Neural progenitor cell (in vitro differentiated cells): ENCODE results near the gene COL7A1. TPM values are rescaled to one million over a fixed set of nuclear protein-coding genes. Genes with fewer than 3 reads are reported as not detected.

Experiments
- DNase-seq: peaks from one replicate; pipeline ENCODE4 v3.0.0-alpha.2; 2016; ENCODE audit warnings: low spot score
- H2AFZ ChIP-seq: fragments of 200-600 bp; sonication (generic); replicated peaks from 2 replicates; pipeline ENCODE4 v1.6.1; 2016; ENCODE audit warnings: antibody characterized with exemption
- H3F3A ChIP-seq: fragments of 200-600 bp; sonication (generic); 2 replicates; pipeline ENCODE4 v1.6.1; 2016; ENCODE audit warnings: antibody characterized with exemption, low read depth
- H3K27ac ChIP-seq: fragments of 200-600 bp; sonication (generic); 2 replicates; pipeline ENCODE4 v1.5.1; 2016; ENCODE audit warnings: mild to moderate bottlenecking
- H3K27me3 ChIP-seq: fragments of 200-600 bp; sonication (generic); 2 replicates; pipeline ENCODE4 v1.6.1; 2016; ENCODE audit warnings: mild to moderate bottlenecking, moderate library complexity
- H3K36me3 ChIP-seq: fragments of 200-600 bp; sonication (generic); 2 replicates; pipeline ENCODE4 v1.5.1; 2016
- H3K4me1 ChIP-seq: fragments of 200-600 bp; sonication (generic); 2 replicates; pipeline ENCODE4 v1.6.1; 2016; ENCODE audit warnings: mixed run types
- H3K4me2 ChIP-seq: fragments of 200-600 bp; sonication (generic); 2 replicates; pipeline ENCODE4 v1.6.1; 2016
- H3K4me3 ChIP-seq: fragments of 200-600 bp; sonication (generic); 2 replicates; pipeline ENCODE4 v1.5.1; 2016
- H3K79me2 ChIP-seq: fragments of 200-600 bp; sonication (generic); 2 replicates; pipeline ENCODE4 v1.6.1; 2016; ENCODE audit warnings: low read depth
- H3K9ac ChIP-seq: fragments of 200-600 bp; sonication (generic); 2 replicates; pipeline ENCODE4 v1.6.1; 2016
- H3K9me3 ChIP-seq: fragments of 200-600 bp; sonication (generic); 2 replicates; pipeline ENCODE4 v1.5.1; 2016; ENCODE audit warnings: low read depth
- H4K20me1 ChIP-seq: fragments of 200-600 bp; sonication (generic); 2 replicates; pipeline ENCODE4 v1.6.1; 2016; ENCODE audit warnings: low read depth
- H3K27ac Mint-ChIP-seq: 3 replicates; pipeline ENCODE4 v1.8.0; 2021; ENCODE audit warnings: mixed read lengths
- H3K27me3 Mint-ChIP-seq: 2 replicates; pipeline ENCODE4 v1.8.0; 2022; ENCODE audit warnings: low read depth, mild to moderate bottlenecking, inconsistent platforms, moderate library complexity, mixed read lengths; ENCODE audit not compliant: insufficient read depth
- H3K36me3 Mint-ChIP-seq: 3 replicates; pipeline ENCODE4 v1.8.0; 2021; ENCODE audit warnings: mixed read lengths
- H3K4me1 Mint-ChIP-seq: 3 replicates; pipeline ENCODE4 v1.8.0; 2021; ENCODE audit warnings: mixed read lengths
- H3K4me3 Mint-ChIP-seq: 3 replicates; pipeline ENCODE4 v1.8.0; 2021; ENCODE audit warnings: mild to moderate bottlenecking, moderate library complexity, mixed read lengths
- H3K9me3 Mint-ChIP-seq: 3 replicates; pipeline ENCODE4 v1.8.0; 2020; ENCODE audit warnings: mixed read lengths
- EZH2 ChIP-seq: fragments of 200-600 bp; sonication (generic); IDR thresholded peaks from 2 replicates; pipeline ENCODE4 v1.6.1; 2017; ENCODE audit warnings: antibody characterized with exemption, mild to moderate bottlenecking, moderate library complexity
- EZH2phosphoT487 ChIP-seq: fragments of 200-600 bp; sonication (generic); IDR thresholded peaks from 2 replicates; pipeline ENCODE4 v1.6.1; 2017; ENCODE audit warnings: antibody characterized with exemption
- total RNA-seq: library from RNA; depleted of rRNA; stranded (reverse); fragments of >200 nt; gene quantifications from 2 replicates; pipeline ENCODE4 v1.2.3, GENCODE V29; 2015; ENCODE audit warnings: low replicate concordance
- TF ChIP-seq, protein P1 (sequence below): fragments of 200-600 bp; sonication (generic); IDR thresholded peaks from 2 replicates; pipeline ENCODE4 v1.5.1; 2017; ENCODE audit warnings: antibody characterized with exemption, mild to moderate bottlenecking

Gene COL7A1
- total RNA-seq, 1 donor from 2014 or later = 3.0 TPM

GRCh38 chr3:48594417-48595049, 596 bp downstream of the COL7A1 start:
- Mint-ChIP-seq H3K4me3 (no peak overlapping the region), H3K4me1 (peaks cover 13% of the 10 kb centered on the region), H3K9me3 (no peaks in the 10 kb centered on the region), H3K27me3 (peaks cover 11% of the 10 kb centered on the region), H3K27ac (no peak overlapping the region), H3K36me3 (peaks cover 11% of the 10 kb centered on the region)
- no peak for TF ChIP-seq EZH2phosphoT487
- TF ChIP-seq, protein P1, sequence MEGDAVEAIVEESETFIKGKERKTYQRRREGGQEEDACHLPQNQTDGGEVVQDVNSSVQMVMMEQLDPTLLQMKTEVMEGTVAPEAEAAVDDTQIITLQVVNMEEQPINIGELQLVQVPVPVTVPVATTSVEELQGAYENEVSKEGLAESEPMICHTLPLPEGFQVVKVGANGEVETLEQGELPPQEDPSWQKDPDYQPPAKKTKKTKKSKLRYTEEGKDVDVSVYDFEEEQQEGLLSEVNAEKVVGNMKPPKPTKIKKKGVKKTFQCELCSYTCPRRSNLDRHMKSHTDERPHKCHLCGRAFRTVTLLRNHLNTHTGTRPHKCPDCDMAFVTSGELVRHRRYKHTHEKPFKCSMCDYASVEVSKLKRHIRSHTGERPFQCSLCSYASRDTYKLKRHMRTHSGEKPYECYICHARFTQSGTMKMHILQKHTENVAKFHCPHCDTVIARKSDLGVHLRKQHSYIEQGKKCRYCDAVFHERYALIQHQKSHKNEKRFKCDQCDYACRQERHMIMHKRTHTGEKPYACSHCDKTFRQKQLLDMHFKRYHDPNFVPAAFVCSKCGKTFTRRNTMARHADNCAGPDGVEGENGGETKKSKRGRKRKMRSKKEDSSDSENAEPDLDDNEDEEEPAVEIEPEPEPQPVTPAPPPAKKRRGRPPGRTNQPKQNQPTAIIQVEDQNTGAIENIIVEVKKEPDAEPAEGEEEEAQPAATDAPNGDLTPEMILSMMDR = no peak
- no peak for TF ChIP-seq EZH2
- no peak overlapping the region for H3K9ac ChIP-seq
- H3K36me3 ChIP-seq = no peaks in the 10 kb centered on the region
- no peaks in the 10 kb centered on the region for H4K20me1 ChIP-seq
- no peaks in the 10 kb centered on the region for H3K79me2 ChIP-seq
- H3K27ac ChIP-seq = no peak overlapping the region
- no peak overlapping the region for H2AFZ ChIP-seq
- H3K27me3 ChIP-seq = no peaks in the 10 kb centered on the region
- no peaks in the 10 kb centered on the region for H3K9me3 ChIP-seq
- H3F3A ChIP-seq = no peaks in the 10 kb centered on the region
- H3K4me1 ChIP-seq = no peaks in the 10 kb centered on the region
- peak; percentile 18 for DNase-seq
- no peak overlapping the region for H3K4me3 ChIP-seq
- H3K4me2 ChIP-seq = peak overlapping the region; percentile 52

DNA sequence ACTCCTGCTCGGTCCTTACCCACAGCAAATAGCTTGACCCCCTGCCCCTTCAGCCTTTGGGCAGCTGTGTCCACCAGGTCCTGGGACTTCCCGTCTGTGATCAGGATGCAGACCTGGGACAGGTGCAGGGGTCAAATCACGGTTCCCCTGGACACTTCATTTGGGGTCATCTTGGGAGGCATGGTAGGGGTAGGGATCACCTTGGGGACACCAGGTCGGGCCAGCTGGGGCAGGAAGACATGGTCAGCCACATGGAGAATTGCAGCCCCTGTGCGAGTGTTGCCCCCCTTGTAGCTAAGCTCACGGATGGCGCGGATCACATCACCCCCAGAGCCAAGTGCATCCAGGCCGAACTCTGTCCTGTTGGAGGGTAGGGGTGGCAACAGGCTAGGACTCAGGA, 1.8 kb downstream of the COL7A1 start:
- DNase-seq = no peak
- Mint-ChIP-seq H3K4me1 (peaks cover 13% of the 10 kb centered on the region), H3K27me3 (peaks cover 11% of the 10 kb centered on the region), H3K36me3 (peaks cover 8% of the 10 kb centered on the region), H3K9me3 (no peaks in the 10 kb centered on the region), H3K4me3 (no peak overlapping the region), H3K27ac (no peak overlapping the region)
- no peak for TF ChIP-seq EZH2
- TF ChIP-seq, protein P1 = no peak
- TF ChIP-seq EZH2phosphoT487 = no peak
- Histone ChIP-seq H3F3A (no peaks in the 10 kb centered on the region), H3K9ac (no peak overlapping the region), H2AFZ (no peak overlapping the region), H3K9me3 (no peaks in the 10 kb centered on the region), H3K79me2 (no peaks in the 10 kb centered on the region), H3K27me3 (no peaks in the 10 kb centered on the region), H3K36me3 (no peaks in the 10 kb centered on the region), H3K27ac (no peak overlapping the region), H4K20me1 (no peaks in the 10 kb centered on the region), H3K4me1 (no peaks in the 10 kb centered on the region), H3K4me3 (no peak overlapping the region), H3K4me2 (no peak overlapping the region)

- H3K9me3 Mint-ChIP-seq = no peaks in the 10 kb centered on the region
- no peak overlapping the region for H3K27ac ChIP-seq
- H3K79me2 ChIP-seq = no peaks in the 10 kb centered on the region
- H3K9ac ChIP-seq = no peak overlapping the region
- no peak overlapping the region for H3K4me3 Mint-ChIP-seq
- no peaks in the 10 kb centered on the region for H3K27me3 ChIP-seq
- no peak overlapping the region for H2AFZ ChIP-seq
- TF ChIP-seq EZH2phosphoT487 (no peak), EZH2 (no peak)
- TF ChIP-seq, protein P1 = no peak
- H3K4me2 ChIP-seq = no peak overlapping the region
- no peaks in the 10 kb centered on the region for H3K36me3 ChIP-seq
- no peak for DNase-seq
- H3F3A ChIP-seq = no peaks in the 10 kb centered on the region
- no peak overlapping the region for H3K27ac Mint-ChIP-seq
- peaks cover 8% of the 10 kb centered on the region for H3K36me3 Mint-ChIP-seq
- no peaks in the 10 kb centered on the region for H3K4me1 ChIP-seq
- H3K9me3 ChIP-seq = no peaks in the 10 kb centered on the region
- H3K4me3 ChIP-seq = no peak overlapping the region
- H4K20me1 ChIP-seq = no peaks in the 10 kb centered on the region
- peaks cover 11% of the 10 kb centered on the region for H3K27me3 Mint-ChIP-seq
- H3K4me1 Mint-ChIP-seq = peaks cover 13% of the 10 kb centered on the region
These were observed 2.5 kb downstream of the COL7A1 start for GRCh38 chr3:48592519-48593087.
